IPS-18a (cell line): ENCODE measurements around the gene ABHD10.

Source experiments
- H3K27ac ChIP-seq: one replicate; pipeline ENCODE4 v1.5.1; 2013; ENCODE audit warnings: low read length
- H3K27me3 ChIP-seq: one replicate; pipeline ENCODE4 v1.6.1; 2013; ENCODE audit warnings: mild to moderate bottlenecking, low read length; ENCODE audit not compliant: control insufficient read depth, insufficient read depth
- H3K36me3 ChIP-seq: one replicate; pipeline ENCODE4 v1.6.1; 2013; ENCODE audit warnings: low read depth, low read length; ENCODE audit not compliant: control insufficient read depth
- H3K4me1 ChIP-seq: one replicate; pipeline ENCODE4 v1.6.1; 2013; ENCODE audit warnings: low read depth, low read length; ENCODE audit not compliant: control insufficient read depth
- H3K4me3 ChIP-seq: one replicate; pipeline ENCODE4 v1.5.1; 2013; ENCODE audit warnings: low read length
- H3K9ac ChIP-seq: one replicate; pipeline ENCODE4 v1.6.1; 2013; ENCODE audit warnings: mild to moderate bottlenecking, low read length, moderate library complexity
- H3K9me3 ChIP-seq: one replicate; pipeline ENCODE4 v1.6.1; 2013; ENCODE audit warnings: low read depth, low read length; ENCODE audit not compliant: control insufficient read depth

ABHD10 gene

DNA sequence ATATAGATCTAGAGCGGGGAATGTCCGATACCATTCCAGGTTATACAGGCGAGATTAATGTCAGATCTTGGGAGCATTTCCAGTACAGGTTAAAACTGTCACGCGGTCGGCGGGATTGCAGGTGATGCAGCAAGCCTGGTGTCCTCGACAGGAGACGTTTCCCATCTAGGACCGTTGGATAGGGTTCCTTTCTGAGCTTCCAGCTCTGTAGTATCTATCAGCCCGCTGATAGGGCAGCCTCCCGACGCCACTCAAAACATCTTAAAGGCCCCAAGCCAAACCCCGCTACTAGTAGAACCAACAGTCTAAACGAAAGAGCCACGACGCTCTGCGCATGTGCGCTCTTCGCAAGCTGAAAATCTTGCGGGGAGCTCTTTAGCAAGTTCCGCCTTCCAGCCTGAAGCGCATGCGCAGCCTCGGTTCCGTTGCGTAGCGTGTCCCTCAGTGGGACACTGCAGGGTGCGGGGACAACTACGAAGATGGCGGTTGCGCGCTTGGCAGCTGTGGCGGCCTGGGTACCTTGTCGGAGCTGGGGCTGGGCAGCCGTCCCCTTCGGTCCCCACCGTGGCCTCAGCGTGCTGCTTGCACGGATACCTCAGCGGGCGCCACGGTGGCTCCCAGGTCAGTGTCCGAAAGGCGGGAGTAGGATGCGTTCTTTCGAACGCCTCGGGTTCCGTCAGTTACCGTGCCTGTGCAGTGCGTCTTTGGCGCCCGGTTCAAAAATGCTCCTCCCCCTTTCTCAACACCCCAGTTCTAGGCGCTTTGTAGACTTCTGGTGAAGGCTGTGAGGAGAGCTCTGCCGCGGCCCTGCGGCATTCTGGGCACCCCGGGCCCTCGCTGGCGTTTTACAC, at the start of gene ABHD10:
Gene ABHD10, plus strand, starts transcription at position 444 of the 851 bp plus-strand sequence. Its CDS starts 36 bp downstream, at position 480.
- Histone ChIP-seq H3K27me3 (no peaks in the 10 kb centered on the region), H3K9me3 (no peaks in the 10 kb centered on the region), H3K36me3 (peaks cover 7% of the 10 kb centered on the region), H3K4me1 (peaks cover 4% of the 10 kb centered on the region), H3K27ac (peak within 1 kb of the TSS; percentile 43), H3K9ac (peak within 1 kb of the TSS; percentile 63), H3K4me3 (peak within 1 kb of the TSS; percentile 83)

DNA sequence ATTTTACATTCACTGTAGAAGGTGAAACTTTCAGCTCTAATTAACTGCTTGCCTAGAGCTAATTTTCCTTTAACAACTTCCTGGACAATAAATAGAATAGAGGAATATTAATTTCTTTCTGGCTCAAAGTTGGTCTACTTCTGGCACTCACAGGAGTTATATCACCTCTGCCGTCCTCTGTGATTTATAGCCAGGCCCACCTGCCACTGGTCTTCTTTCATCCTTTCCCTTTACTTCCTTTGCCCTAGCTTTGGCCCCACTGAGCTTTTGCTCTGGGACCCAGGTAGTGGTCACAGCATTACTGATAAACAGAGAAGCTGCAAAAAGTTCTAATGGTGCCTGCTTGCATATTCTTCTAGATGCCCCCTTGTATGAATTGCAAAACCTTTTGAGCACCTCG, 49.3 kb upstream of the ABHD10 start:
- peaks cover under 1% of the 10 kb centered on the region for H3K36me3 ChIP-seq
- H3K27ac ChIP-seq: no peak overlapping the region
- H3K27me3 ChIP-seq: no peaks in the 10 kb centered on the region
- no peaks in the 10 kb centered on the region for H3K9me3 ChIP-seq
- H3K4me3 ChIP-seq: no peak overlapping the region
- no peak overlapping the region for H3K9ac ChIP-seq
- peaks cover 3% of the 10 kb centered on the region for H3K4me1 ChIP-seq

DNA sequence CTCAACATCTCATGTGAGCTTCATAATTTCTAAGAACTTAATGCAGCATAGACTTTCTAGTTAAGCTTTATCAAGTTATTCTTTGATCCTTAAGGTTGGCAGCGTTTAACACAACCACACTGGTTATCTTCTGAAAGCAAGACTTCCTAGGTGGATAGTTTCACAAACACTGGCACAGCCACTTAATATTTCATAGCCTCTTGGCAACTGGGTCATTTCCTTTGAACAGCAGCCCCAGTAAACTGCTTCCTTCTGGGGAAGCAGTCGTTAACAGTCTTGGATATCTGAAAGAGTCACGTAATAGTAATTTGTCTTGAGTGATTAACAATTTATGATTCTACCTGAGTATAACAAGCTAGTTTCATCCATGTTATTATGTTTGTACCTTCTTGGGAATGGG, 45.9 kb upstream of the ABHD10 start:
- Histone ChIP-seq H3K9ac (no peak overlapping the region), H3K4me1 (no peaks in the 10 kb centered on the region), H3K27ac (no peak overlapping the region), H3K27me3 (no peaks in the 10 kb centered on the region), H3K4me3 (no peak overlapping the region), H3K36me3 (peaks cover 5% of the 10 kb centered on the region), H3K9me3 (no peaks in the 10 kb centered on the region)

DNA sequence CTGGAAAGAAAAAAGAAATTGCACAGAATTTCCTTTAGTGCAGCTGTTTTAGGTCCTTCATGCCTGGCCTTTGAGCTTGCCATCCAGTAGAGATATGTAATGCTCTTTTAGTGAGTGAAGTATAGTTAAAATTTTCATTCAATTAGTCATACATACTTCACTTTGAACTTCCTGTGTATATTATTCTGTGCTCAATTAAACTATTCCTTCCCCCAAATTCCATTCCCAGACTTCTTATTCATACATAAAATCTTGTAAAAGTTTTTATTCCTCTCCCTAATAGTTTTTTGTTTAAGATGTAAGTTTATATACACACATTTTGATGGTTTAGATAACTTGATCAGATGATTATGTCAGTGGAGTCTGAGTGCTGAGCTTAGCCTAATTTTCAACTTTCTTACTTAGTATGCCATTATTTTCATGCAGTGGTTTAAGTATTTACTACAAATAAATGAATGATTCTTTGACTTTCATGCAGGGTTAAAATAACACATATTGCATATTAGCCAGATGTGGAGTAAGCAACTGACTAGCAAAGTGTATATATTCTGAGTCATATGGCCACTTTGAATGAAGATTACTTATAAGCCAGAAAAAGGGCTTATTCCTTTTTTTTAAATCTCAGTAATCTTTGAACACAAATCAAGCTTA, 42.5 kb upstream of the ABHD10 start:
- no peak overlapping the region for H3K9ac ChIP-seq
- H3K4me3 ChIP-seq: no peak overlapping the region
- peaks cover 24% of the 10 kb centered on the region for H3K36me3 ChIP-seq
- H3K4me1 ChIP-seq: no peaks in the 10 kb centered on the region
- H3K9me3 ChIP-seq: no peaks in the 10 kb centered on the region
- no peaks in the 10 kb centered on the region for H3K27me3 ChIP-seq
- H3K27ac ChIP-seq: no peak overlapping the region

DNA sequence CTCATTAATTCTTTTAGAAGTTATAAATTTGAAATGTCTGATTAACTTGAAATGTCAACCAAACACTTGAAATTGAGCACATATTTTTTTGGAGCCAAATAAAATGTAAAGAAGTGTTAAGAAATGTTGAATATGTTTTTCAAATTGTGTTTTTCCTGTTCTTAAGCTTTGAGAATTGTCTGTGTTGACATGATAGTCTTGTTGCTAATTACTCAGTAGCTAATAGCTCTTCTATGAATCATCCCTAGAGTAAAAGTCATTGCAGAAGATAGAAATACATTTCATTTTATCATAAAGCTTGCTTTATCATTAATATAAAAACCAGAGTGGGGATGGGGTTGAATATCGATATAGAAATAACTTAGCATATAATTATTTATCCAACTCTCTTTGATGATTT, 41.9 kb upstream of the ABHD10 start:
- Histone ChIP-seq H3K36me3 (peaks cover 25% of the 10 kb centered on the region), H3K27me3 (no peaks in the 10 kb centered on the region), H3K4me1 (no peaks in the 10 kb centered on the region), H3K9ac (no peak overlapping the region), H3K4me3 (no peak overlapping the region), H3K27ac (no peak overlapping the region), H3K9me3 (no peaks in the 10 kb centered on the region)

DNA sequence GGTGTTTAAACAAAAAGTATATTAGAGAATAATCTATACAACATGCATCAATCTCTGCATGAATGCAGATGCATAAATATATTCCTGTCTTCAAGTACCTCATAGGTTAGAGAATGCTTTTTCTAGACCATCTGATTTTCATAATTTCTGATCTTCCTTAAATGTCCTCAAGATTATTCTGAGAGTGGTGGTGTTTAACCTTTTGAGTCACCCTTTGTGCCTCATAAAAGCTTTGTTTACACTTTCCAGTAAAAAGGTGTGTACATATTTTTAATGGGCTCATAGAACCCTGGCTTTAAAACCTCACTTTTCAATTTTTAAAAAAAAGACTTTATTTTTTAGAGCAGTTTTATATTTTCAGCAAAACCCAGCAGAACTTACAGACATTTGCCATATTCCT, 41.0 kb upstream of the ABHD10 start:
- no peak overlapping the region for H3K27ac ChIP-seq
- peaks cover 28% of the 10 kb centered on the region for H3K36me3 ChIP-seq
- H3K4me1 ChIP-seq: no peaks in the 10 kb centered on the region
- no peak overlapping the region for H3K4me3 ChIP-seq
- H3K9me3 ChIP-seq: no peaks in the 10 kb centered on the region
- H3K27me3 ChIP-seq: no peaks in the 10 kb centered on the region
- no peak overlapping the region for H3K9ac ChIP-seq

DNA sequence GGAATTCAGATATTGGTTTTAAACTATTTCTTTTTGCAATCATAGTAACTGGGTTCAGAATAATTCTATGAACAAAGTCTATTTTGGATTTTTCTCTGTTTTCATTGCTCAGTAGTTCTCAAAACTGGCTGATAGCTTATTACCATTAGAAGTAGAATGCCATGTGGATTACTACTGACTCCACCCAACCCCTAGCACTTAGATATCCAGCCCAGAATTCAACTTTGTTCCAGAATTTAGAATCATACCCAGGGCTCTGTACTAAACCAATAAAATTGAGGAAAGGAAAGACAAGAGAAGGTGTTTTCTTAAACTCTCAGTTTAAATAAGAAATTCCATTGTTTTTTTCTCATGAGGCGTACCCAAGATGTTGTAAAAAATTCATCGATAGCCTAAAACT, 39.0 kb upstream of the ABHD10 start:
- Histone ChIP-seq H3K9me3 (no peaks in the 10 kb centered on the region), H3K9ac (no peak overlapping the region), H3K4me1 (no peaks in the 10 kb centered on the region), H3K36me3 (peaks cover 25% of the 10 kb centered on the region), H3K4me3 (no peak overlapping the region), H3K27me3 (no peaks in the 10 kb centered on the region), H3K27ac (no peak overlapping the region)

DNA sequence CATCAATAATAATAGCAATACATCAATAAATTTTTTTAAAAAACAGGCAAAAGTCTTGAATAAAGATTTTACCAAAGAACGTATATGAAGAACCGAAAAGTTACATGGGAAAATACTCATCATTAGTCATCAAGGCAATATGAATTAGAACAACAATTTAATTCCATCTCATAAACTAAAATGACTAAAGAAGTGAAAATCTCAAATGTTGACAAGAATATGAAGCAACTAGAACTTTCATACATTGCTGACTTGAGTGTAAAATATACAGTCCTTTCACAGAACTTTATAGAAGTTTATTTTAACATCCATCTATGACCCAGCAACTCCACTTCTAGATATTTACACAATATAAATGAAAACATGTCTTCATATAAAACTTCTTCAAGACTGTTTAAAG, 35.3 kb upstream of the ABHD10 start:
- no peaks in the 10 kb centered on the region for H3K4me1 ChIP-seq
- H3K9me3 ChIP-seq: no peaks in the 10 kb centered on the region
- H3K9ac ChIP-seq: no peak overlapping the region
- H3K36me3 ChIP-seq: peaks cover 23% of the 10 kb centered on the region
- no peak overlapping the region for H3K4me3 ChIP-seq
- H3K27ac ChIP-seq: no peak overlapping the region
- H3K27me3 ChIP-seq: no peaks in the 10 kb centered on the region

DNA sequence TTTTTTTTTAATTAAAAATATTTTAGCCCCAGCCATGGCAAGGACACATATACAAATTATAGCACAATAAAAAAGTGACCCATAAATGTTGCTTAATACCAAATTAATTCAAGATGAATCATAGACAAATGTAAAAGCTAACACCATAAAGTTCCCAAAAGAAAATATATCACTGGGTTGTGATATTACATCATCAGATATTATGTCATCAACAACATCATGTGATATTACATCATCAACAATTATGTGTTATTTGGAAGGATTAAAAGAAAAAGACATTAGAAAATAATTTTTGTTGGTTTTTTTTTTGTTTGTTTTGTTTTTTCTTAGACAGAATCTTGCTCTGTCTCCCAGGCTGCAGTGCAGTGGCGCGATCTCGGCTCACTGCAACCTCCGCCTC, 34.5 kb upstream of the ABHD10 start:
- H3K9me3 ChIP-seq: no peaks in the 10 kb centered on the region
- no peaks in the 10 kb centered on the region for H3K4me1 ChIP-seq
- no peak overlapping the region for H3K27ac ChIP-seq
- H3K9ac ChIP-seq: no peak overlapping the region
- no peaks in the 10 kb centered on the region for H3K27me3 ChIP-seq
- no peak overlapping the region for H3K4me3 ChIP-seq
- H3K36me3 ChIP-seq: peaks cover 23% of the 10 kb centered on the region

DNA sequence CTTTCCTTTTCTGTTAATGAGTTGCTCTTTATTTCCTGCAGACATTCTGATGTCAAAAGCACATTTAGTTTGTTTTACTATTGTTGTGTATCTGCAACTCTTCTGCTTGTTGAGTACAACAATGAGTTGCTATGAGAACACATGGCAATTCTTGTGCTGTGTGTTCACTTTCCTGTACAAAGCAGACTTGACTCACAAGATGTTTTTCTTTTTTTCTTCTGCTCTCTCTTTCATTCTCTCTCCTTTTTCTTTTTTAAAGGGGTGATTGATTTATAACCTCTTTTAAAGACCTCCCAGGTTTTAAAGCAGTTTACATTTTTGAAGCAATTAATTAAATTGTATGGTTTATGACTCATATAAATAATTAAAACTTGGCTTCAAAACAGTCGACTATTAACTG, 31.6 kb upstream of the ABHD10 start:
- Histone ChIP-seq H3K9me3 (no peaks in the 10 kb centered on the region), H3K4me3 (no peak overlapping the region), H3K4me1 (no peaks in the 10 kb centered on the region), H3K36me3 (peaks cover 3% of the 10 kb centered on the region), H3K27me3 (no peaks in the 10 kb centered on the region), H3K27ac (no peak overlapping the region), H3K9ac (no peak overlapping the region)

DNA sequence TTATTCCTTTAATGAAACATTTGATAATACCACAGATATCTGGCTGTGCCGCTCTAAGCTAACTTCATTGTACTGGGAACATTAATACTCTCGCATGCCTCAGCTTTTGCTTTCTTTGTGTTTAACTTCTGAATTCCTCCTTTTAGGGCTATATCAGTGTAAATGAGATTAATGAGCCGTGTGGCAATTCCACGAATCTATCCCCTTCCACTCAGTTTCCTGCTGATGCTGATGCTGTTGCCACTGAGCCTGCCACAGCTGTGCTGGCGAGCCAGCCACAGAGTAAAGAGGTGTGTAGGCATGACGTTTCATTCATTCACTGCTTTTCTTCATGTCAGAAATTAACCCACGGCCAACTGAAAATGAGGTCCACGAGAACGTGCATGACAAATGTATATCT, 30.0 kb upstream of the ABHD10 start:
- Histone ChIP-seq H3K27ac (no peak overlapping the region), H3K36me3 (no peaks in the 10 kb centered on the region), H3K4me1 (peaks cover 8% of the 10 kb centered on the region), H3K9me3 (no peaks in the 10 kb centered on the region), H3K27me3 (no peaks in the 10 kb centered on the region), H3K9ac (no peak overlapping the region), H3K4me3 (no peak overlapping the region)

DNA sequence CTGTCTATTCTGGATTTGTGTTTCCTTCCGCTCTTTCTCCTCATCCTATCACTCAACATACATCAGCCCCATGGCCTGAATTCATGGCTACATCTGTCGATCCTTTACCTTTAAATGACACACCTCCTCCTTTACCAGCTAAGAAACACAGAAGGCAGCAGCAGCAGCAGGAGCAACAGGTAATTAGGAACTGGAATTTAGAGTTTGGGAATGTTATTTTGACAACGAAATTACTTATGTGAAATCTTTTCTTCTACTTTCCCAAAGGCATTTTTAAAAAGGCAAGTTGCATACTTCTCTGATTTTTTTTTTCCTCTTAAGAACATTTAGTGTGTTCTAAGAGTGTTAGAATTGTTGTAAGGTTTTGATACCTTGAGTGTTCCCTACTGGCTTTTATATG, 29.1 kb upstream of the ABHD10 start:
- H3K9ac ChIP-seq: no peak overlapping the region

More for the DNA sequence above, 29.1 kb upstream of the ABHD10 start:
- no peaks in the 10 kb centered on the region for H3K27me3 ChIP-seq
- peaks cover 18% of the 10 kb centered on the region for H3K4me1 ChIP-seq
- no peaks in the 10 kb centered on the region for H3K36me3 ChIP-seq
- no peaks in the 10 kb centered on the region for H3K9me3 ChIP-seq
- H3K27ac ChIP-seq: no peak overlapping the region
- no peak overlapping the region for H3K4me3 ChIP-seq
